AG04449 (cell line): ENCODE data around the gene RNF222.

Source experiments
- CTCF ChIA-PET: fragments of 350-600 bp; formaldehyde crosslinking; extraction: SDS; loops from one replicate; lab custom pipeline; 2021; ENCODE audit warnings: antibody characterized with exemption; lab: Yijun Ruan, JAX
- POLR2A ChIA-PET: fragments of 400-600, 350-600 bp; formaldehyde crosslinking; extraction: SDS; loops from one replicate; lab custom pipeline; 2020; ENCODE audit warnings: antibody characterized with exemption, inconsistent platforms; lab: Yijun Ruan, JAX
- DNase-seq: peaks from one replicate; pipeline ENCODE4 v3.0.0-alpha.2; 2010; ENCODE audit warnings: low read depth, low spot score
- H3K4me3 ChIP-seq: 2 replicates; pipeline ENCODE4 v1.5.1; 2011; ENCODE audit warnings: low read depth, mild to moderate bottlenecking, control low read depth, low read length
- TF ChIP-seq, protein P1 (sequence below): IDR thresholded peaks from one replicate; pipeline ENCODE4 v1.5.1; 2011; ENCODE audit warnings: mild to moderate bottlenecking, moderate library complexity, low read length, control low read depth, inconsistent platforms; ENCODE audit not compliant: insufficient read depth; ENCODE audit errors: missing control alignments

The RNF222 gene

DNA sequence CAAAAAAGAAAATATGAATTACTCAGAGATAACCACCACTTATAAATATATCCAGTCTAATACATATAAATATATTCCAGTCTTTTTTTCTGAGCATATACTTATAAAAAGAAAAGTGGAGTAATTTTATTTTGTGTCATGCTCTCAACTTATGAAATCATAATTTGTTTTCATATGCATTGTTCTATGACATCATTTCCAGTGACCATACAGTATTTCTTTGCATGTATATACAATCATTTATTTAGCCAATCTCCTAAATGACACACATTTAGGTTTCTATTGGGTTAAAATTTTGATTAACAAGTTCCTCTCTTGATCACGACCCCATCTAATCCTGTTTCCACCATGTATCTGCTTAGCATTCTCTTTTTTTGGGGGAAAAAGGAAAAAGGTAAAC lies 21.7 kb upstream of the RNF222 start:
- DNase-seq: no peak
- CTCF ChIA-PET: interaction anchor here (1.3 to 3.1 kb wide), 4 partner anchors 10 to 367 kb away, joined by 3 to 46 read pairs (median 6); no protein-coding TSS in a partner anchor
- TF ChIP-seq, protein P1, sequence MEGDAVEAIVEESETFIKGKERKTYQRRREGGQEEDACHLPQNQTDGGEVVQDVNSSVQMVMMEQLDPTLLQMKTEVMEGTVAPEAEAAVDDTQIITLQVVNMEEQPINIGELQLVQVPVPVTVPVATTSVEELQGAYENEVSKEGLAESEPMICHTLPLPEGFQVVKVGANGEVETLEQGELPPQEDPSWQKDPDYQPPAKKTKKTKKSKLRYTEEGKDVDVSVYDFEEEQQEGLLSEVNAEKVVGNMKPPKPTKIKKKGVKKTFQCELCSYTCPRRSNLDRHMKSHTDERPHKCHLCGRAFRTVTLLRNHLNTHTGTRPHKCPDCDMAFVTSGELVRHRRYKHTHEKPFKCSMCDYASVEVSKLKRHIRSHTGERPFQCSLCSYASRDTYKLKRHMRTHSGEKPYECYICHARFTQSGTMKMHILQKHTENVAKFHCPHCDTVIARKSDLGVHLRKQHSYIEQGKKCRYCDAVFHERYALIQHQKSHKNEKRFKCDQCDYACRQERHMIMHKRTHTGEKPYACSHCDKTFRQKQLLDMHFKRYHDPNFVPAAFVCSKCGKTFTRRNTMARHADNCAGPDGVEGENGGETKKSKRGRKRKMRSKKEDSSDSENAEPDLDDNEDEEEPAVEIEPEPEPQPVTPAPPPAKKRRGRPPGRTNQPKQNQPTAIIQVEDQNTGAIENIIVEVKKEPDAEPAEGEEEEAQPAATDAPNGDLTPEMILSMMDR: no peak
- POLR2A ChIA-PET: no interaction called here
- H3K4me3 ChIP-seq: no peak overlapping the region

DNA sequence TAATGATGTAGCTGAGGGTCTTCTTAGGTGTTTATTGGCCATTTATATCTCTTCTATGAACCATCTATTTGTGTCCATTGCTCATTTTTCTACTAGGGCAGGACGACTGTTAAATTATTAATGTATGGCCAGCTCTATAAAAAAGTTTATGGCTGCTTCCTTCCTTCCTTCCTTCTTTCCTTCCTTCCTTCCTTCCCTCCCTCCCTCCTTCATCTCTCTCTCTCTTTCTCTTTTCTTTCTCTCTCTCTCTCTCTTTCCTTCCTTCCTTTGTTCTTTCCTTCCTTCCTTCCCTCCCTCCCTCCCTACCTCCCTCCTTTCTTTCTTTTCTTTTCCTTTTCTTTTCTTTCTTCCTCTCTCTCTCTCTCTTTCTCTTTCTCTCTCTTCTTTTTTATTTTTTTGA lies 20.8 kb upstream of the RNF222 start:
- H3K4me3 ChIP-seq: no peak overlapping the region
- POLR2A ChIA-PET: no interaction called here
- TF ChIP-seq, protein P1: no peak
- CTCF ChIA-PET: interaction anchor here (1.2 to 2.4 kb wide), 3 partner anchors 9 to 368 kb away, joined by 4 to 7 read pairs (median 6); no protein-coding TSS in a partner anchor
- DNase-seq: no peak

DNA sequence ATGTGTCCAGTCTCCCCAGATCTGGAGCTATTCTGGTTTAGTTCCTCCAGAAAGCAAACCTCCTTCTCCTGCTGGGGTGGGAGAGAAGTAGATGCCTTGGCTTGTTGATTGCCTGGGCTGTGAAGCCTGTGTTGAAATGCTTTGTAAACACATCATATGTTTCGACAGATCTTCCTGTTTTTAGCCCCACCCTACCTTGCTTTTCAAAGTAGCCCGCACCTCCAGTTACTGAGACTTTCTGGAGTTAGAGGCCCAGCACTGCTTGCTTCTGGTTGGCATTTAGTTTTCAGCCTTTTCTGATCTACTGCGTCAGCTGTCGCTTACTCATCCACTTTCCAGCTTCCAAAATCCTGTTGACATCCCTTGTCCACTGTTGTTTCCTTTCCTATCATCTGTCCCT lies 20.2 kb upstream of the RNF222 start:
- no peak overlapping the region for H3K4me3 ChIP-seq
- CTCF ChIA-PET: interaction anchor here (1.2 to 1.3 kb wide), 2 partner anchors 8 to 36 kb away, joined by 4 to 6 read pairs; no protein-coding TSS in a partner anchor
- no peak for DNase-seq
- TF ChIP-seq, protein P1: no peak
- POLR2A ChIA-PET: no interaction called here

DNA sequence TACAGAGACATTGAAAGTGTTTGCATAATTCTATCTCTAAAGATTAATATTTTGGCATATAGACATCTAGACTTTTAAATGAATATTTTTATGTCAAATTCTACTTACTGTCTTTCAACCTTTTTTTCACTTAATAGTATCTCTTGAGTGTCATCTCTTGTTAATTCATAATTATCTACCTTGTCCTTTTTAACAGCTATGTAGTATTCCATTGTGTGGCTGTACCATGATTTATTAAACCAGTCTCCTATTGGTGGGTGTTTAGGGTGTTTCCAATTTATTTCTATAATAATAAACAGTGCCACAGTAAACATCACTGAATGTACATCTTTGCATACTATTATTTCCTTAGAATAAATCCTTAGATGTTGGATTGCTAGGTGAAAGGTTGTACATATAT lies 16.3 kb upstream of the RNF222 start:
- ChIA-PET CTCF (interaction anchor here (1.0 to 4.8 kb wide), 3 partner anchors 9 to 372 kb away, joined by 3 to 50 read pairs (median 3); no protein-coding TSS in a partner anchor), POLR2A (no interaction called here)
- no peak overlapping the region for H3K4me3 ChIP-seq
- TF ChIP-seq, protein P1: no peak
- DNase-seq: no peak

DNA sequence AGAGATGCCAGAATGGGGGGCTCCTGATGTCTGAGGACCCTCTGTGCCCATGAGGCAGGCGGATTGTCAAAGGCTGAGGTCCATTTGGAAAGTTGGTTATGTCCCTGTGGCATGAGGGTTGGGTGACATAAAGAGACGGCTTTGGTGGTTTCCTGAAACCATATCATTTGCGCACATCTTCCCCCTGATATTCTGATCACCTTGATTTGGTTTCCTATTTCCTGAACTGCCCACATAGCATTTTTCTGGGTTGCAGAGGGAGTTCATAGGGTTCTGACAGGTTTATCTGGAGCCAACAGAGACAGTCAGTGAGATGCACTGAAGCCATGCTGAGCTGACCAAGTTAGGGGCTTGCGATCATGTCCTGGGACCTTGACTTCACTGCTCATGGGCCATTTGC lies 15.7 kb upstream of the RNF222 start:
- ChIA-PET CTCF (interaction anchor here (1.0 to 4.8 kb wide), 3 partner anchors 9 to 373 kb away, joined by 3 to 50 read pairs (median 3); no protein-coding TSS in a partner anchor), POLR2A (no interaction called here)
- no peak for DNase-seq
- H3K4me3 ChIP-seq: no peak overlapping the region
- TF ChIP-seq, protein P1: no peak

DNA sequence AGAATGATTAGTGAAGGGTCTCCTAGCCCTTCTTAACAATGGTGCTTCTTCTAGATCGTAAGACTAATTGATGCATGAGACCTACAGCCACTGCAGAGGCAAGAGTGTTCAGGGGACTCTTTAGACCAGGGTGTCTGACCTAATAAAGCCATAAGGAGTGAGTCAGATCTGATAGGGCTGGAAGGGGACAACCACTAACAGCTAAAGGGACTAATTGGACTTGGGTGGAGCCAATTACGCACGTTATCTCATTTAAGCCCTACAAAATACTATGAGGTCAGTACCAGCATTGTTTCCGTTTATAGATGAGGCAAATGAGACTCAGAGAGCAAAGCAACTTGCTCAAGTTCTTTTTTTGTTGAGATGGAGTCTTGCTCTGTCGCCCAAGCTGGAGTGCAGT lies 14.5 kb upstream of the RNF222 start:
- no peak for DNase-seq

More for the DNA sequence above, 14.5 kb upstream of the RNF222 start:
- no peak overlapping the region for H3K4me3 ChIP-seq
- ChIA-PET CTCF (interaction anchor here (0.6 to 6.5 kb wide), 10 partner anchors 9 to 482 kb away, joined by 3 to 94 read pairs (median 10); no protein-coding TSS in a partner anchor), POLR2A (no interaction called here)
- TF ChIP-seq, protein P1: no peak
